ENCODE measurements around the gene LRTM1.

The LRTM1 gene

DNA sequence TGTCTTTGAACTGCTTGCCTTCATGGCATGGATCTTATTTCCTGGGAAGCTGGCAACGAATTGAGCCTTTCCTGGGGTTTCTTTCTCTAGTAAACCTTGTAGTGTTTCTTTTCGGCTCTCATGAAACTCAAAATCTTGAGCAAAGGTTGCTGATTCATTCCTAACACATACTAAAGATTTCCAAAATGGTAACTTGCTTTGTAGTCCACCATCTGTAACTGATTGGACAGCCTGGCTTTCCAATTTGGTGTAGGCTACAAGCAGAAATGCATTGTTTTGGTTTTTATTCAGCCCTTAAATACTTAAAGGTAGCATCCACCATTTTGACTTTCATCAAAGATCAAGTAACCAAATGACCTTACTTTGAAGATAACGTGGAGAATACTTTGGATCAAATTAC, 38.1 kb downstream of the LRTM1 start:
- no peak for DNase-seq

DNA sequence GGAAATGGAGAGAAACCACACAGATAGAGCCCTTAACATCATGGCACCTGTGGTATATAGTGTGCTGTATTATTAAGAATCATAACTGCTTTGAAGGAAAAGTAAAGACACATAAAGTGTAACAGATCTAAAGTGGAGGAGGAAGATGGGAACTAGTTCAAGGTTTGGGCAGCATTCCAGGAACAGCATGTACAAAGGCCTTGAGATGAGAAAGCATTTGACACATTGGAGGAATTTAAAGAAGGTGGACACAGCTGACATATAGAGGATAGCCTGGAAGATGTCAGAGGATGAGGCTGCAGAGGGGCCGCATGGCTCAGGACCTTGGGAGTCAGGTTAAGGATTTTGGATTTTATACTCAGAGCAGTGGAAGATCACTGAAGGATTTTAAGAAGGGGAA, 39.0 kb downstream of the LRTM1 start:
- DNase-seq: no peak

GRCh38 chr3:54888162-54888561, 39.7 kb downstream of the LRTM1 start:
- DNase-seq: no peak

DNA sequence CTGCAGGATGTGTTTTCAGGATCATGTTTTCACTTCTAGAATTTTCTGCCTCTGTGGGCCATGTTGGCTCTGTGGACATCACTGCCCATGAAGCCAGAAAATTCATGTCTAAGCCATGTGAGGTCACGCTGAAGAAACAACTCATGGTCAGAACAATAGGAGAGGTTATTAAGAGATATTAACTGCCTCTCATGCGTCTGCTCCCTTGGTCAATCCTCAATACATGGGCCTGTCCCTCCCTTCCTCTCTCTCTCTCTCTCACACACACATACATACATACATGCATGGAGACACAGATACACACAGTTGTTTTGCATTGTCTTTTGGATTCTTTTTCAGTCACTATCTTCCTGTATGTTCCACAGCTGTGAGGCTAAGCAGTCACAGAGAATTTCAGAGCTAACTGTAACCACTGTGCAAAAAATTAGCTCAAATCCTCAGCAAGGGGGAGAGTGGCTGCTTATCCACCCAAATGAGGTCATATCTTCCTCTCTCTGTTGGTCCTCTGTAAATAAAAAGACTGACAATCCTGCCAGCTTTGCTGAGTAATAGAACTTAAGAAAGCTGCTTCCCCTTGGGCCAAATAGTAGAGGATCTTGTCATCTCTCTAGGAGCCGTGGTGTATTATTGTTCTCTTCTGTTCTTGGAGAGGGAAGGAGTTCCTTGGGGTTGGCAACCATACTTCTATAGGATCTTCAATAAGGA, 45.6 kb downstream of the LRTM1 start:
- no peak for DNase-seq

GRCh38 chr3:54878145-54878544, 49.7 kb downstream of the LRTM1 start:
- no peak for DNase-seq

GRCh38 chr3:54877730-54878129, 50.1 kb downstream of the LRTM1 start:
- no peak for DNase-seq

DNA sequence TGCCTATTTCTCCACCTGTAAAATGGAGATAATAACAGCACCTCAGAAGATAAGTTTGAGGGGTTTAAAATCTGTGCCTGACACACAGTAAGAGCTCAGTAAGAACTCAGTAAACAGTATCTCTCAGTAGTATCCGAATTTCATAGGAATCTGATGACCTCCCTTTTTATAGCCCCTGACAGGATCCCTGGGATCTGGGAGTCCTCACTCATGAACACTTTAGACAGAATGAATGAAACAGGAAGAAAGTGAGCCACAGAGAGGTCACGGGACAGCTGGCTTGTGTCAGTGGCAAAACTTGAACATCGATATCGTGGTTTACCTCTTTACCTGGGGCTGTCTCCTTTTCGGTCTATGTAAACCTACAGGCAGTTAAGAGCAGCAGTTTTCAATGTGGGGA, 51.2 kb downstream of the LRTM1 start:
- DNase-seq: no peak

GRCh38 chr3:54875596-54876268, 52.1 kb downstream of the LRTM1 start:
- DNase-seq: no peak

GRCh38 chr3:54874816-54875556, 52.9 kb downstream of the LRTM1 start:
- no peak for DNase-seq

DNA sequence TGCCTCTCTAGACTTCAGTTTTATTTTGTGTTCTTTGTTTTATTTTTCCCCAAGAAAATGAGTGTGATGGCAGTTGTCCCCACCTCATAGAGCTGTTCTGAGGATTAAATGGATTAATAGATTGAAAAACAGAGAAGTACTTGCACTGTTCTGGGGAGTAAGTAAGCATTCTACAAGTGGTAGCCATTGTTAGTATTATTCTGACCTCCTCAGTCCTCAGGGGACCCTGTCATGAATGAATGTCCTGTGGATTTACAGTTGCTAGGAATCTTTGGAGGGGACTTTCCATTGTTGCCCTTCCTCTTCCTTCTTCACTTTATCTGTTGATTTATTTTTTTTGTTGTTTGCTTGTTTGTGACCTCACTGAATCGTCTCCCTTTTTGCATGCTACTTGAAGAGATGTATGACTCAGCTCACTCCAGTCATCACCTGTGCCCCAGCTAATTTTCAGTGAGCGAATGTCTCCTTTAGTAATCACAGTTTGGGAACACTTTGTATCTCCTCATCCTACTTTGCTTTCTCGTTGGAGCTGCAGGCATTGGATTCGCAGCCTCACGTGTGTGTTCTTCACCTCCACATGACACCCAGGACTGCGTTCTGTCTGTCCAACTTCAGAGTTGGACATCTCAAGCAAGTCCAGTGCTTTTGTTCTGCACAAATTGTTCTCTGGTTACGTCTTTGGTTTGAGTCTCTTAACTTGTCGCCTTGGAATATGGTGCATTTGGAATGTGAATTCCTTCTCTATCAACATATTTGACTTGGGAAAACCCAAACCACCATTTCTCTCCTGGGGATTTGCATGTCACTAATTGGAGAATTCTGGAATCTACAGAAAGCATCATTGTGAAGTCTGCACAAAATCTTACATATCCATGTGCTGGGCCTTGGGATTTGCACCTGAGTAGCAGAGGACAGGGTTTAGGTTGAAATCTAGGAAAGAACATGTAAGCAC, 54.5 kb downstream of the LRTM1 start:
- DNase-seq: no peak

GRCh38 chr3:54871867-54872266, 56.0 kb downstream of the LRTM1 start:
- DNase-seq: no peak

DNA sequence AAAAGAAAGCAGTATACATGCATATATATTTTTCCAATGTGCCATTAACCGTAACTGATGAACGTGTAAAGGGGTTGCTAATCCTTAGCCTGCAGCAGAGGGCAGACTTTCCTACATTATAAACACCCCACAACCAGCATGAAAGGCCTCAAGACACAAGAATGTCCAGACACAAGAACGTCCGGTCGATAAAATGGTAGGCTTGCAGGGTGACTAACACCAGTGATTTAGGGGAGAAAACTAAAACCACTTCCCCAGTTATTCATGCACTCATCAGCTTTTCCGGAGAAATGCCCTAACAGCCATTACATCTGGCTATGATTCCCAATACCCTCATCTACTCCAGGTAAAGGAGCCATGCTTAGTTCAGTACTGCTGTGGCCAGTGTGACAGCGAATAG, 57.4 kb downstream of the LRTM1 start:
- no peak for DNase-seq

Data from CD4-positive, alpha-beta T cell treated with Interleukin-4 for 1 hour (primary cell).